ENCODE data around the gene DNAJC15. TPM values are rescaled to one million over a fixed set of nuclear protein-coding genes. Genes with fewer than 3 reads are reported as not detected.

Gene DNAJC15
- total and polyA plus RNA-seq, 11 donors: 12.8 to 39.2 (median 25.9) TPM

GRCh38 chr13:43154839-43155238, 131.5 kb downstream of the DNAJC15 start:
- no peaks in the 10 kb centered on the region for H3K4me1 ChIP-seq
- WGBS, 4 donors: 93 to 99% (median 97%) methylated on average over 3 of the region's 3 CpGs
- TF ChIP-seq, protein P1, sequence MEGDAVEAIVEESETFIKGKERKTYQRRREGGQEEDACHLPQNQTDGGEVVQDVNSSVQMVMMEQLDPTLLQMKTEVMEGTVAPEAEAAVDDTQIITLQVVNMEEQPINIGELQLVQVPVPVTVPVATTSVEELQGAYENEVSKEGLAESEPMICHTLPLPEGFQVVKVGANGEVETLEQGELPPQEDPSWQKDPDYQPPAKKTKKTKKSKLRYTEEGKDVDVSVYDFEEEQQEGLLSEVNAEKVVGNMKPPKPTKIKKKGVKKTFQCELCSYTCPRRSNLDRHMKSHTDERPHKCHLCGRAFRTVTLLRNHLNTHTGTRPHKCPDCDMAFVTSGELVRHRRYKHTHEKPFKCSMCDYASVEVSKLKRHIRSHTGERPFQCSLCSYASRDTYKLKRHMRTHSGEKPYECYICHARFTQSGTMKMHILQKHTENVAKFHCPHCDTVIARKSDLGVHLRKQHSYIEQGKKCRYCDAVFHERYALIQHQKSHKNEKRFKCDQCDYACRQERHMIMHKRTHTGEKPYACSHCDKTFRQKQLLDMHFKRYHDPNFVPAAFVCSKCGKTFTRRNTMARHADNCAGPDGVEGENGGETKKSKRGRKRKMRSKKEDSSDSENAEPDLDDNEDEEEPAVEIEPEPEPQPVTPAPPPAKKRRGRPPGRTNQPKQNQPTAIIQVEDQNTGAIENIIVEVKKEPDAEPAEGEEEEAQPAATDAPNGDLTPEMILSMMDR (IDR thresholded peaks at IDR 0.05): no peak
- no peak for TF ChIP-seq POLR2A (IDR thresholded peaks at IDR 0.05)

GRCh38 chr13:43156916-43157315, 133.5 kb downstream of the DNAJC15 start:
- ATAC-seq: no peak
- no peaks in the 10 kb centered on the region for H3K27me3 ChIP-seq
- no peak overlapping the region for H3K4me3 ChIP-seq
- intact Hi-C loops (cut with DNase I): no loop called here
- H3K4me1 ChIP-seq: no peaks in the 10 kb centered on the region
- H3K27ac ChIP-seq: no peak overlapping the region
- DNase-seq: no peak
- H3K9me3 ChIP-seq: no peaks in the 10 kb centered on the region
- TF ChIP-seq POLR2A (IDR thresholded peaks at IDR 0.05): no peak
- TF ChIP-seq, protein P1 (IDR thresholded peaks at IDR 0.05): no peak
- no peaks in the 10 kb centered on the region for H3K36me3 ChIP-seq
- WGBS, 4 donors: 94 to 97% (median 95%) methylated on average over 2 of the region's 2 CpGs

More at GRCh38 chr13:43154839-43155238, 131.5 kb downstream of the DNAJC15 start:
- Histone ChIP-seq H3K27ac (no peak overlapping the region), H3K9me3 (no peaks in the 10 kb centered on the region), H3K27me3 (peaks cover 0 to 5% (median 0%) of the 10 kb centered on the region in 9 donors), H3K4me3 (no peak overlapping the region), H3K36me3 (no peaks in the 10 kb centered on the region)
- ATAC-seq (no peak), DNase-seq (no peak)
- intact Hi-C loops (cut with DNase I): no loop called here

DNA sequence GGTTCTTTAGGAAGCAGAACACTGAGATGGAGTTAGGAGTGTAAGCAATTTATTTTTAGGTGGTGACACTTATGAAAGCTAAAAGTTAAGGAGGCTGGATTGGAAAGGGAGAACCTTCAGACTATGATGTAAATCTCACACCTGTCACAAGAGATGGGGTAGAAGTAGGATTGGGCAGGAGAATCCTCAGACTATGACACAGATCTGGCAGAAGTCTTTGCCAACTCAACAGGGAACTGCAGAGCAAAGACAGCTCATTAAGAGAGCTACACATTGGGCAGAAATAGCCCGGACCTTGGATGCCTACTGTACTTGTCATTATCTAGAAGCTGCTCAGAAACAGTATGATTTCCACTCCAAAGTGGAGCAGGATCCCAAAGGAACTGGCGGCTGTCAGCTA, 134.4 kb downstream of the DNAJC15 start:
- intact Hi-C loops (cut with DNase I): no loop called here
- Histone ChIP-seq H3K4me3 (no peak overlapping the region), H3K27me3 (no peaks in the 10 kb centered on the region), H3K9me3 (no peaks in the 10 kb centered on the region), H3K36me3 (no peaks in the 10 kb centered on the region), H3K4me1 (no peaks in the 10 kb centered on the region), H3K27ac (no peak overlapping the region)
- DNase-seq: no peak
- peak in 1 of 4 donors; percentile 28 for ATAC-seq
- WGBS, 4 donors: 24 to 80% (median 34%) methylated on average over 1 to 2 of the region's 2 CpGs
- no peak for TF ChIP-seq POLR2A (IDR thresholded peaks at IDR 0.05)
- TF ChIP-seq, protein P1 (IDR thresholded peaks at IDR 0.05): no peak

GRCh38 chr13:43158516-43158915, 135.1 kb downstream of the DNAJC15 start:
- H3K27ac ChIP-seq: no peak overlapping the region
- no peak overlapping the region for H3K4me3 ChIP-seq
- no peaks in the 10 kb centered on the region for H3K27me3 ChIP-seq
- no peaks in the 10 kb centered on the region for H3K36me3 ChIP-seq
- TF ChIP-seq POLR2A (IDR thresholded peaks at IDR 0.05): no peak
- TF ChIP-seq, protein P1 (IDR thresholded peaks at IDR 0.05): no peak
- WGBS, 4 donors: 94 to 97% (median 95%) methylated on average over 3 of the region's 3 CpGs
- H3K4me1 ChIP-seq: no peaks in the 10 kb centered on the region
- DNase-seq (no peak), ATAC-seq (no peak)
- H3K9me3 ChIP-seq: peaks cover 0 to 3% (median 0%) of the 10 kb centered on the region in 12 donors
- intact Hi-C loops (cut with DNase I): no loop called here

Measured in heart left ventricle (tissue), 16 donors.